ENCODE measurements around the gene DVL2. TPM values are rescaled to one million over a fixed set of nuclear protein-coding genes. Genes with fewer than 3 reads are reported as not detected.

Gene DVL2
- total RNA-seq, 1 donor from 2014 or later = 23.5 TPM

- no peak for DNase-seq
- intact Hi-C loops (cut with micrococcal nuclease) = no loop called here
- no peak for ATAC-seq
Observed at GRCh38 chr17:7223375-7223774, 10.9 kb downstream of the DVL2 start.

GRCh38 chr17:7222972-7223292, 11.4 kb downstream of the DVL2 start:
- intact Hi-C loops (cut with micrococcal nuclease) = no loop called here
- DNase-seq (peak; percentile 40), ATAC-seq (no peak)

GRCh38 chr17:7222093-7222971, 12.0 kb downstream of the DVL2 start:
- intact Hi-C loops (cut with micrococcal nuclease) = no loop called here
- no peak for DNase-seq
- ATAC-seq = no peak

- ATAC-seq (no peak), DNase-seq (no peak)
- intact Hi-C loops (cut with micrococcal nuclease) = no loop called here
Observed at GRCh38 chr17:7221278-7222092, 12.8 kb downstream of the DVL2 start.

GRCh38 chr17:7220593-7221277, 13.6 kb downstream of the DVL2 start:
- DNase-seq = peak; percentile 58
- ATAC-seq = peak; percentile 4
- intact Hi-C loops (cut with micrococcal nuclease) = no loop called here

GRCh38 chr17:7219812-7220592, 14.3 kb downstream of the DVL2 start, which contains the start of the genes ACADVL and DLG4:
Gene ACADVL, plus strand, starts transcription at chr17:7219938. Its CDS starts 47 bp downstream, at chr17:7219985.
Gene DLG4, minus strand, starts transcription at chr17:7219836.
- DNase-seq (peak; percentile 97), ATAC-seq (peak; percentile 82)
- intact Hi-C loops (cut with micrococcal nuclease) = no loop called here

- ATAC-seq (no peak), DNase-seq (peak; percentile 11)
- intact Hi-C loops (cut with micrococcal nuclease) = no loop called here
Observed at GRCh38 chr17:7219229-7219811, 15.0 kb downstream of the DVL2 start.

- DNase-seq (peak; percentile 22), ATAC-seq (no peak)
- intact Hi-C loops (cut with micrococcal nuclease) = no loop called here
Observed at GRCh38 chr17:7218758-7219157, 15.6 kb downstream of the DVL2 start.

GRCh38 chr17:7218166-7218565, 16.2 kb downstream of the DVL2 start:
- ATAC-seq = no peak
- DNase-seq = peak; percentile 57
- intact Hi-C loops (cut with micrococcal nuclease) = no loop called here

- DNase-seq (peak; percentile 53), ATAC-seq (no peak)
- intact Hi-C loops (cut with micrococcal nuclease) = no loop called here
Observed at GRCh38 chr17:7217113-7217987, 17.0 kb downstream of the DVL2 start.

GRCh38 chr17:7216242-7217112, 17.8 kb downstream of the DVL2 start:
- intact Hi-C loops (cut with micrococcal nuclease) = no loop called here
- ATAC-seq = no peak
- peak; percentile 41 for DNase-seq

GRCh38 chr17:7215652-7216180, 18.6 kb downstream of the DVL2 start:
- intact Hi-C loops (cut with micrococcal nuclease) = no loop called here
- DNase-seq = peak; percentile 27
- no peak for ATAC-seq

- intact Hi-C loops (cut with micrococcal nuclease) = no loop called here
- DNase-seq = peak; percentile 33
- ATAC-seq = no peak
Observed at GRCh38 chr17:7215136-7215638, 19.1 kb downstream of the DVL2 start.

- peak; percentile 99 for DNase-seq
- ATAC-seq = peak; percentile 87
- intact Hi-C loops (cut with micrococcal nuclease) = no loop called here
Observed at GRCh38 chr17:7214300-7215135, 19.8 kb downstream of the DVL2 start.

GRCh38 chr17:7213895-7214299, 20.4 kb downstream of the DVL2 start:
- ATAC-seq (peak; percentile 0), DNase-seq (peak; percentile 73)
- intact Hi-C loops (cut with micrococcal nuclease) = no loop called here

Measured in left ventricle myocardium superior (tissue), 1 donor.